Panc1 (cell line): ENCODE results near the gene IGSF21.

ENCODE experiments used
- REST ChIP-seq, 2 experiments: IDR thresholded peaks; 2 replicates each; pipeline ENCODE4 v1.6.1; 2011 to 2012; ENCODE audit warnings: low read depth in 2 of 2, control low read depth in 1 of 2, low read length in 1 of 2, mild to moderate bottlenecking in 1 of 2, moderate library complexity in 1 of 2; ENCODE audit not compliant: insufficient read depth in 1 of 2
- TCF7L2 ChIP-seq: IDR thresholded peaks from 2 replicates; pipeline ENCODE4 v1.6.1; 2011; ENCODE audit warnings: mild to moderate bottlenecking, low read depth, low read length, inconsistent platforms
- TF ChIP-seq, protein P1 (sequence below): fragments of 450-650 bp; IDR thresholded peaks from 2 replicates; pipeline ENCODE4 v1.5.1; 2017; ENCODE audit warnings: mild to moderate bottlenecking

DNA sequence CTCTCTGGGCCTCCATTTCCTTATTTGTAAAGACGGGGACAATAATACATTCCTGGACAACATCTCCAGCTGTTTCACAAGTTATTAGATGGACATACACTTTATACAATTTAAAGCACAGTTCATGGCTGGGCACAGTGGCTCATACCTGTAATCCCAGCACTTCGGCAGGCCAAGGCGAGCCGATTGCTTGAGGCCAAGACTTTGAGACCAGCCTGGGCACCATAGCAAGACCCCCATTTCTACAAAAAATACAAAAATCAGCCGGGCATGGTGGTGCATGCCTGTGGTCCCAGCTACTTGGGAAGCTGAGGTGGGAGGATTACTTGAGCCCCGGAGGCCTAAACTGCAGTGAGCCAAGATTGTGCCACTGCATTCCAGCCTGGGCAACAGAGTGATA, 34.1 kb downstream of the IGSF21 start:
- TF ChIP-seq TCF7L2 (no peak), REST (IDR thresholded peaks at IDR 0.05; ENCODE audit: insufficient read depth in 1 of 2, low read depth in 2 of 2, low read length in 1 of 2) (no peak)
- TF ChIP-seq, protein P1, sequence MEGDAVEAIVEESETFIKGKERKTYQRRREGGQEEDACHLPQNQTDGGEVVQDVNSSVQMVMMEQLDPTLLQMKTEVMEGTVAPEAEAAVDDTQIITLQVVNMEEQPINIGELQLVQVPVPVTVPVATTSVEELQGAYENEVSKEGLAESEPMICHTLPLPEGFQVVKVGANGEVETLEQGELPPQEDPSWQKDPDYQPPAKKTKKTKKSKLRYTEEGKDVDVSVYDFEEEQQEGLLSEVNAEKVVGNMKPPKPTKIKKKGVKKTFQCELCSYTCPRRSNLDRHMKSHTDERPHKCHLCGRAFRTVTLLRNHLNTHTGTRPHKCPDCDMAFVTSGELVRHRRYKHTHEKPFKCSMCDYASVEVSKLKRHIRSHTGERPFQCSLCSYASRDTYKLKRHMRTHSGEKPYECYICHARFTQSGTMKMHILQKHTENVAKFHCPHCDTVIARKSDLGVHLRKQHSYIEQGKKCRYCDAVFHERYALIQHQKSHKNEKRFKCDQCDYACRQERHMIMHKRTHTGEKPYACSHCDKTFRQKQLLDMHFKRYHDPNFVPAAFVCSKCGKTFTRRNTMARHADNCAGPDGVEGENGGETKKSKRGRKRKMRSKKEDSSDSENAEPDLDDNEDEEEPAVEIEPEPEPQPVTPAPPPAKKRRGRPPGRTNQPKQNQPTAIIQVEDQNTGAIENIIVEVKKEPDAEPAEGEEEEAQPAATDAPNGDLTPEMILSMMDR = no peak
